GM15510 (cell line): Measurements from ENCODE around the gene IRX2.

ENCODE experiments used
- POLR2A ChIP-seq: IDR thresholded peaks from 3 replicates; pipeline ENCODE4 v1.6.1; 2011; ENCODE audit warnings: borderline replicate concordance; ENCODE audit not compliant: insufficient read length; ENCODE audit errors: extremely low read depth

Gene IRX2

DNA sequence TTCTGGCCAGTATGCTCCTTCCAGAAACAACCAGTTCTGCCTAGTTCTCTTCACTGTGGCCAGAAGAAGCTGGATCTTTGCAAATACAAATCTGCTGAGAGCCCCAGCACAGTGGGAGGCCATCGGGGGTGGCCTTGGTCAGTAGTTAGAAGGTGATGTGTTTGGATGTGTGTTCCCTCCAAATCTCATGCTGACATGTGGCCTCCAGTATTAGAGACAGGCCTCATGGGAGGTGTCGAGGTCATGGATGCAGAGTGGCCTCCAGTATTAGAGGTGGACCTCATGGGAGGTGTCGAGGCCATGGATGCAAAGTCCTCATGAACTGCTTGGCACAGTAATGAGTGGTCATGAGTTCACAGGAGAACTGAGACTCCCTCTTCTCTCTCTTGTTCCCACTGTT lies 7.6 kb upstream of the IRX2 start:
- no peak for TF ChIP-seq POLR2A

DNA sequence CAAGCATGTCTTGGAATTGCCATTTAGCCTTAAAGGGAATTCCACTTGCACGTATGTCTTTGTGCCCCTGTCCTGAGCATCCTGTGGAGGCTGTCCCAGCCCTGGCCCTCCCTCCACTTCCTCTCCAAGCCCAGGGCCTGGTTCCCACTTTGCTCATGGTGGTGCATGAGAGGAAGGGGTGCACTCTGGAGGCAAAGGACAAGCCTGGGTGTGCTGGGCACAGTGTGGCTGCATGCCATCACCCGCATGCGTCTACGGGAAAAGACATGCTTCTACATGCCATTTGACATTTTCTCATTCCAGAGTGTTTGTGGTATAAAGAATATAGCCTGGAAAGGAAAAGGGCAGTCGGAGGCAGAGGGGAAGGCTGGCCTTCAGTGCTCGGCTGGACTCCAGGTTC lies 7.2 kb upstream of the IRX2 start:
- TF ChIP-seq POLR2A, result no peak

DNA sequence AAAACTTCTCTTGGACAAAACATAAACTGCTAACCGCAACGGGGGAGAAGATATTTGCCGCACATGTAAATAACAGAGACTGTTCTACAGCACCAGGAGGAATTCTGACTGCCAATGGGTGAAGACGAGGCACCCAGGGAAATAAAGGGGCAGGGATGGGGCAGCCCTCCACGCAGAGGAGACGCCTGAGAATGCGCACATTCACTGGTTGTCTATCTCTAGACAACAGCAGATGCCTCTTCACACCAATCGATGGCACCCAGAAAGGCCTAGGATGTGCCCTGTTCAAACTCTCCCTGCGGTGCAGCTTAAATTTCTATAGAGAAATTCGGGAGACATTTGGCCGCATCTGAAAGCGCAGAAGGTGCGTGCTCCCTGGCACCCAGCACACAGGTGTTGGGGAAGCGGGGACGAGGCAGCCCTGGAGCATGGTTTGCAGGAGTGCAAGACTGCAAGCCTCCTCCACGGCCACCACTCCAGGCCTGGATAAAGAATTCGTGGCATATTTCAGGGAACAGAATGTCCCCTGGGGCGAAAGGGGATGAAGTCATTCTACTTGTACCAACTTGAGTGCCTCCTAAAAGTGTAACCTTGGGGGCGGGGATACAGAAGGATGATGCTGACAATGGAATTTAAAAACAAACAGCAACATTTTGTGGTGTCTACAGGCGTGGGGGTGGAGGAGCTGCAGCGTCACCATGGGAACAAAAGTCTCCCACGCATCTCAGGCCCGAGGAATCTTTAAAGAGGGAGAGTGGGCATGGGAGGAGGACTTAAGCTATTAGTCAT lies 6.3 kb upstream of the IRX2 start:
- TF ChIP-seq POLR2A, result no peak

DNA sequence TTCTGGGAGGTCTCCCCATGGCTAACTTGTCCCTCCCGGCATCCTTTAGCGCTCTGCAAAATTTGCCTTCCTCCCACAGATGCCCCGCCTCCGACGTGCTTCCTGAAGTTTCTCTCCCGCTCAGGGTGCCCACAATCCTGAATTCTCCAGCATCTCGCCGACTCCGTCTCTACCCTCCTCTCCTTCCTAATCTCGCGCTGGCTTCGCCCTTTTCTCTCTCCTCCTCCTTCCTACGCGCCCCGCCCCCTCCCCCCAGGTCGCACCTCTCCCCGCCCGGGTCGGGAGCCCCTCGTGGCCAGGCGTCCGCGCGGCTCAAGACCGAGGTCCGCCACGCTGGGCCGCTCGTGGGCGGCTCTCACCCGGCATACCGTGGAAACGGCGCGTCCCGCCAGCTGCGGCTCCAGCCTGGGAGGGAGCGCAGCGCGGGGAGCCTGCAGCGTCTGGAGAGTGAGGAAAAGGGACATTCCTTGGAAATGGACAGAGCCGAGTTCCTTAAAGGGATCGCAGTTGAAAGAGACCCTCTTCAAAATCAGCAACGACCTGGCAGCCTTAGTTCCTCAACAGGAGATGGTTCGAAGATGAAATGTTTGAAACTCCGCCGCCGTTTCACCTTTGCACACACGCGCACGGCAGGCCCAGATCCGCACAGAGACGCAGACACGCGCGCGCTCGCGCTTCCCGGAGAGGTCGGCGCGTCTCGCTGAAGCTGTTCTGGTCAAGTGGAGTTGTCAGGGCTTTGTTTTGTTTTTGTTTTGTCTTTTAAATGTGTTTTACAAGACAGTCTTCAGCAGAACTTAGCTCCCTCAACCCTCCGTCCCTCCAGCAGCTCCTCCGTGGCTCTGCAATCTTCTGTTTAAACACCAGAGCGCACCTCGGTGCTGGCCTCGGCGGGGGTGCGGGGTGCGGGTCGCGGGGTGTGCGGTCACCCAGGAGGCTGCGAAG lies 5.0 kb upstream of the IRX2 start:
- no peak for TF ChIP-seq POLR2A

DNA sequence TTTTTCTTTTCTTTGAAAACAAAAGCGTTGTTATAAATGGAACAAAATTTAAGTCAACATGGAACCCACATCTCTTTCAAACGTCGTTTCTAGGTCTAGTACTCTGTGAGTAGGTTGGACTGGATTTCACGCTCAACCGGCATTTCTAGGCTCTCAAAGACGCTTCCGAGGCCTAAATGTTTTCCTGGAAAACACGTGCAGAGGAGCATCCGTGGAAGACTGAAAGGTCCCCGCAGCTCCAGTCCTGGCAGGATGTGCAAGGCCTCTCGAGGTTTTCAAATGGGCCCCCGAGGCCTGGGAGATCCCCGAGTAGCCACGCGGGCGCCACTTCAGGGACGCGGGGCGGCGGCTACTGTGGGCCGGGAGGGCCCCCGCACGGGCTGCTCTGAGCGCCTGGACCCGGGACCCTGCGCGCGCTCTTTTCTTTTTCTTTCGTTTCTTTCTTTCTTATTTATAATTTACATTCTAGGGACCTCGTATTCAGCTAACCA lies 4.2 kb upstream of the IRX2 start:
- no peak for TF ChIP-seq POLR2A

DNA sequence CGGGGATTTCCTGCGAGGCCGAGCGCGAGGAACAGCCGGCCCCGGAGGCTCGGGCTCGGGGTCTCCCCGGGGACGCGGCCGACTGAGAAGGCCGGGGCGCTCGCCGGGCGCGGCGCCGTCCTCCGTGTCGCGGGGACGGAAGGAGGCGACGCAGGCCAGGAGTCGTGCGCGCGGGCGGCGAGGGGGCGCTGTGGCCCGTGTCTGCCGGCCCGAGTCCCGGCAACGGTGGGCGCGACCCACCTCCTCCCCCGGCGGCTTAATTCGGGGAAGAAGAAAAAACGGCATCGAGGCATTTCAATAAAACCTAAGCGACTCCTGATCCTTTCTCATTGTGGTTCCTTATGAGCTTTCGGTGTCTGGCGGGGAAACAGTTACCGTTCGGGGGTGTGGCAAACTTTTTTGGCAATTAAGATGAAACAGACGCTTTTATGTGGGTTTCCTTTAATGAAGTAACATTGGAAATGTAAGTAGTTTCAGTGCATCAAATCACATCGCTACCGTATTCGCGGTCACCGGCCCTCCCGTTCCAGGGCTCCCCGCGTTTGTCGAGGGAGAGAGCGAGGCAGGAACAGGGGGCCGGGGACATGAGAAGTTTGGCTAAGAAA lies 3.7 kb upstream of the IRX2 start:
- no peak for TF ChIP-seq POLR2A

DNA sequence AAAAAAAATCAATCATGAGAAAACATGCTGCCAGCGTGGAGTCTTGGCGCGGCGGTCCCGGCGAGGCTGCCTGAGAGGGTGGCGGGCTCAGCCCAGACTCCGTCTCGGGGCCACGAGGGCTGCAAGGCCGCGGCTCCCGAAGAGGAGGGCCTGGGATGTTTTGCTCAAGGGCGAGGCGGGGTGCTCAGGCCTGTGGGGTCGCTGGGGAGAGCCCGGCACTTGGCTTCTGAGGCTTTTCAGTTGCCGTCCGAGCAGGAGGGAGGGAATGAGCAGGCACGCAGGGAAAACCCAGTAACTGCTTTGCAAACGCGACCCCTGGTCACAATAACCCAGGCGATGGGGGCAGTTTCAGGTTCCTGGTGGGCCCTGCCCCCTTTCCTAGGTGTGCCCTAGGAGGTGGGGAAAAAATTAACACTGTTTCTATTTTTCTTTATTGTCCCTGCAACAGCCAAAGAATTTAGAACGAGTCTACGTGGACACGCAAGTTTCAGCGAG lies 3.2 kb upstream of the IRX2 start:
- TF ChIP-seq POLR2A, result no peak

DNA sequence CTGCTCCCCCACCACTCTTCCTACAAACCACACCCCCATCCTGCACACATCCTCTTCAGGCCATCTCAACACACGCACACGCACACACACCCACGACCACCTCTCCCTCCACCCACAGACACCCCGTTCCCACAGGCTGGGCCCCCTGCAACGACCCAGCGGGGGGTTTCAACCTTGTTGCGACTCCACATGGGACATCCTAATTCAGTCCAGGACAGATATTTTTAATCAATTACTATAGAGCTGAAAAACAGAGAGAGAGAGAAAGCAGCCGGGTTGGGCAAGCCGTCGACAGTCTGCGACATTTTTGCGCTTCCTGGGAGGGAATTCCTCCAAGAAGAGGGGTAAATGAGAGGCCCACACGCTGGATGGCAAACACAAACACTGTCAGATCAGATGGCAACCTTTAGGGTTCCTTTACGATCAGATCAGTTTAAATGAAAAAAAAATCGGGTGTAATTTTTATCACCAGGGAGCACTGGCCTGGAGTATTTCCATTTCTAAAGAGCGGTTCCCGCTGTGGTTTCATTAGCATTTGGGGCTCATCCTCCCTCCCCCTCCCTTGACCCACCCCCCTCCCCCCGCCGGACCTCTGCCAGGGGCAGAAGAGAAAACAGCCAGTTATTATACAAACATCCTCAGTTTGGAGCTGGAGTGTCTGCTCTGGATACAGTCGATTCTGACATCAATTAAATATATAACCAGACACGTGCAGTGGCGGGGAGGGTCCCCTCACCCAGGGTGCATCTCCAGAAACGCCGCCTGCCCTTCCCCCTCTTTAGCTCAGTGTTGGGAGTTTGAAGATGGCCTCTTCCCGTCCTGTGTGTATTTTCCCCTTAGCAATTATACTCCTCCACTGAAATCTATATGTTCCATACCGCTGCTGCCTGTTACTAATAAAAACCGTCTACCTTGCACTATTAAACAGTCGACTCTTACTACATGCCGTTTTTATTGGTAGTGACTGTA lies 2.3 kb upstream of the IRX2 start:
- no peak for TF ChIP-seq POLR2A

DNA sequence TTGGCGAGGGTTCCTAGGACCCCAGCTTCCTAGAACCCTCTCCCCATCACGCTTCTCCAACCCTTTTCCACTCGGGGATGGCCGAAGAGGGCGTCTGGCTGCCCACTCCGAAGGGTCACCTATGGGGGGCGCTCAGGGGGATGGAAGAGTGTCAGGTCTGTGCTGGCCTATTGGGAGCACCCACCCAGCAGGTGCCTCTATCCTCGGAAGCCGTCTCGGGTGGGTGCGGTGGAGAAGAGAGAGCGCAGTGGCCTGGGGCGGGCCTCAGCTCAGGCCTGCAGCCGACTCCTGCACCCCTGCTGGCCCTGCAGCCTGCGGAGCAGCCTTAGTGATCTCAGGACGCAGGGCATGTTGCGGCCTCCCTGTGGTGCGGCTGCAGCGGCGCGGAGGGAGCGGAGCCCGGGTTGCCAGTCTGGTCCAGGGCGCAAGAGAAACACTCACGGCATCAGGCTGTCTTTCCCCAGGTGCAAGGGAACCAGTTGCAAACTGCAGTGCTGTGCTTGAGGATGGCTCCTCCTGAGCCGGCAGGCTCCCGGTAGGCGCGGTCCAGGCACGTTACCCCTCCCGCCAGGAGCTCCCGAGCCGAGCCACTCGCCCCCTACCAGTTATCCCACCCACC lies 1.5 kb upstream of the IRX2 start:
- TF ChIP-seq POLR2A, result no peak

DNA sequence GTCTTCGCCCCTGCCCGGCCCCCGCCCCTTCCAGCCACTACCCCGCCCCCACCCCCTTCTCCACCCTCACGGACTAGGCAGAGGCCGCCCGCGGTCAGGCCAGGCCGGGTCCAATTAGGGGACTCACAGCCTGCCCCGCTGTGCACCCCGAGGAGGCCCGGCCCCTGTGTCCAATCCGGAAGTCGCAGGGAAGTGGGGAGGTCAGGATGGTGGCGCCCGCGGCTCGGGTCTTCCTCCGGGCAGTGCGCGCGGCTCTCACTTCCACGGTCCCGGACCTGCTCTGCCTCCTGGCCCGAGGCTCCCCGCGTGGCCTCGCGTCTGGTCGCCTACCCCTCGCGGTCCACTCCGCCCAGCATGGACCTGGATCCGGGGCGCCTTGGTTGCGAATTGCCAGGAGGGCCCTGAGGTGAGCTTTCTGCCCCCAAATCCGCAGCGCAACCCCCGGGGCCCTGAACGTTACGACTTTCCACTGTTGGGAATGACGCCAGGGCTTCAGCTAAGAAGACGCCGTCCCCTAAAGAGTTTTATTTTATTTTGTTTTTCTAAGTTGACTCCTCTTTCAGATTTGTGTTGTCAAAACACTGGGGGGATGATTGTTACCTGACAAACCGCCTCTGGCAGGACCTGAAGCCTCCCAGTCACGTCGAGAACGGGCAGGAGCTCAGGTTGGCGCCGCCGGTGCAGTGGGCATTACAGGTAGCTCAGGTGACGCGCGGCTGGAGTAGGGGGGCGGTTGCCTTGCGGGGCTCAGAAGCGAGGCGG lies 763 bp upstream of the IRX2 start:
- TF ChIP-seq POLR2A, result no peak

DNA sequence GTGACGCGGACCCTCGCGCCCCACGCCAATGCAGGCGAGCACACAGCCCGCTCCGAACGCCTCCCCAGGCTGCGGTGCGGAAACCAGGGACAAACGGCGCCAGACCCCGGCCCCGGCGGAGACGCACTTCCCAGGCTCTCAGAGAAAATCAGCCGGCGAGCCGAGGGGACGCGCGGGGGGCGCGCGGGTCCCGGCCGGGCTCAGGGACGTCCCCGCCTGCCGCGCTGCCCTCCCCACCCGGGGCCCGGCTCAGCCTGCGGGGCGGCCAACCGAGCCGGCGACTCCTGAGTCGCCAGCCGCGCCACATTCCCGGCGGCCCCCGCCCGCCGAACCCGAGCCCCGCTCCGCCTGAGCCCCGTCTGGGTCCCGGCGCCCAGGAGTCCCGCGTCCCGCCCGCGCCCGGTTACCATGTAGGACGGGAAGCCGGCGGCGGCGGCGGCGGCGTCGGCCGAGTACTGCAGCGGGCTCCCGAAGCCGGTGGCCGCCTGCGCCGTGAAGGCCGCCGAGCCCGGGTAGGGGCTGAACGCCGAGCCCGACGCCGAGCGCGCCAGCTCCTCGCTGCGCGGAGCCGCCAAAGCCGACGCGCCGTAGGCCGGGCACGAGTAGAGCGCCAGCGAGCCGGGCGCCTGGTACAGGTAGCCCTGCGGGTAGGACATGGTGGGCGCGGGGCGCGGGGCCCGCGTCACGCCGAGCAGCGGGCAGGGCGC lies 566 bp downstream of the IRX2 start:
- TF ChIP-seq POLR2A, result no peak
